HepG2 (cell line): ENCODE measurements around the gene TXNL4B. TPM values are rescaled to one million over a fixed set of nuclear protein-coding genes. Genes with fewer than 3 reads are reported as not detected.

Source experiments
- GTF3A ChIP-seq: sonication (generic); formaldehyde crosslinking; conservative IDR thresholded peaks from 2 replicates; pipeline ENCODE4 v1.4.0; 2020; ENCODE audit warnings: mild to moderate bottlenecking, missing genetic modification reagents
- HES4 ChIP-seq: sonication (generic); formaldehyde crosslinking; IDR thresholded peaks from 2 replicates; pipeline ENCODE4 v1.9.0; 2021; ENCODE audit warnings: mild to moderate bottlenecking, missing genetic modification reagents, borderline replicate concordance
- JUNB ChIP-seq: sonication (generic); formaldehyde crosslinking; IDR thresholded peaks from 2 replicates; pipeline ENCODE4 v1.8.0; 2022; ENCODE audit warnings: missing genetic modification reagents, mild to moderate bottlenecking, borderline replicate concordance
- NFYC ChIP-seq: IDR thresholded peaks from 2 replicates; pipeline ENCODE4 v1.6.1; 2016; ENCODE audit warnings: missing genetic modification reagents, missing compliant biosample characterization
- RXRB ChIP-seq: IDR thresholded peaks from 2 replicates; pipeline ENCODE4 v1.6.1; 2016; ENCODE audit warnings: borderline replicate concordance, missing genetic modification reagents, missing compliant biosample characterization
- SATB2 ChIP-seq: sonication (generic); formaldehyde crosslinking; IDR thresholded peaks from 2 replicates; pipeline ENCODE4 v1.5.0; 2020; ENCODE audit warnings: missing genetic modification reagents
- SIX1 ChIP-seq: sonication (generic); formaldehyde crosslinking; IDR thresholded peaks from 2 replicates; pipeline ENCODE4 v1.4.0; 2020; ENCODE audit warnings: missing genetic modification reagents, borderline replicate concordance
- ZNF264 ChIP-seq: sonication (generic); formaldehyde crosslinking; IDR thresholded peaks from 2 replicates; pipeline ENCODE4 v1.4.0; 2020; ENCODE audit warnings: missing genetic modification reagents
- ZNF776 ChIP-seq: sonication (generic); formaldehyde crosslinking; IDR thresholded peaks from 2 replicates; pipeline ENCODE4 v1.4.0; 2020; ENCODE audit warnings: mild to moderate bottlenecking, missing genetic modification reagents
- ZNF780A ChIP-seq: sonication (generic); formaldehyde crosslinking; IDR thresholded peaks from 2 replicates; pipeline ENCODE4 v1.8.0; 2022; ENCODE audit warnings: mild to moderate bottlenecking, missing genetic modification reagents, moderate library complexity
- polyA plus RNA-seq, 8 experiments: library from polyadenylated mRNA; depleted of rRNA in 3 of 8; stranded (reverse) in 7 of 8; unstranded in 1 of 8; fragments of >200 nt; fragmentation: Illumina TruSeq in 4 of 8; extraction: Trizol in 4 of 8; gene quantifications; 2 replicates each; pipeline versions ENCODE4 v1.2.1 to v1.2.3, GENCODE V29; 2011 to 2016; ENCODE audit warnings: low read depth in 4 of 8, missing spikeins in 1 of 8, mixed read lengths in 1 of 8; ENCODE audit not compliant: insufficient read depth in 1 of 8
- total RNA-seq, 5 experiments: library from RNA; depleted of rRNA; stranded (reverse); fragments of >200 nt; fragmentation: Illumina TruSeq; extraction: Trizol; gene quantifications; 2 replicates each; pipeline ENCODE4 v1.2.3, GENCODE V29; 2016; ENCODE audit warnings: low read depth in 1 of 5
- TF ChIP-seq, protein P1 (sequence below): sonication (generic); formaldehyde crosslinking; IDR thresholded peaks from 2 replicates; pipeline ENCODE4 v1.5.0; 2020; ENCODE audit warnings: mild to moderate bottlenecking, missing genetic modification reagents, borderline replicate concordance
- TF ChIP-seq, protein P2 (sequence below): IDR thresholded peaks from 2 replicates; pipeline ENCODE4 v1.6.1; 2016; ENCODE audit warnings: missing compliant biosample characterization, missing genetic modification reagents, borderline replicate concordance
- TF ChIP-seq, protein P3 (sequence below): IDR thresholded peaks from 2 replicates; pipeline ENCODE4 v1.6.1; 2016
- TF ChIP-seq, protein P4 (sequence below): sonication (generic); formaldehyde crosslinking; IDR thresholded peaks from 2 replicates; pipeline ENCODE4 v1.4.0; 2020; ENCODE audit warnings: missing genetic modification reagents
- TF ChIP-seq, protein P5 (sequence below): sonication (generic); formaldehyde crosslinking; IDR thresholded peaks from 2 replicates; pipeline ENCODE4 v1.5.0; 2020; ENCODE audit warnings: mild to moderate bottlenecking, missing genetic modification reagents, borderline replicate concordance

TXNL4B gene
- total and polyA plus RNA-seq, 2 of the 13 experiments (the other 11 are each of a cell fraction or from before 2014, with no cell fraction given): 17.4 to 18.3 TPM

DNA sequence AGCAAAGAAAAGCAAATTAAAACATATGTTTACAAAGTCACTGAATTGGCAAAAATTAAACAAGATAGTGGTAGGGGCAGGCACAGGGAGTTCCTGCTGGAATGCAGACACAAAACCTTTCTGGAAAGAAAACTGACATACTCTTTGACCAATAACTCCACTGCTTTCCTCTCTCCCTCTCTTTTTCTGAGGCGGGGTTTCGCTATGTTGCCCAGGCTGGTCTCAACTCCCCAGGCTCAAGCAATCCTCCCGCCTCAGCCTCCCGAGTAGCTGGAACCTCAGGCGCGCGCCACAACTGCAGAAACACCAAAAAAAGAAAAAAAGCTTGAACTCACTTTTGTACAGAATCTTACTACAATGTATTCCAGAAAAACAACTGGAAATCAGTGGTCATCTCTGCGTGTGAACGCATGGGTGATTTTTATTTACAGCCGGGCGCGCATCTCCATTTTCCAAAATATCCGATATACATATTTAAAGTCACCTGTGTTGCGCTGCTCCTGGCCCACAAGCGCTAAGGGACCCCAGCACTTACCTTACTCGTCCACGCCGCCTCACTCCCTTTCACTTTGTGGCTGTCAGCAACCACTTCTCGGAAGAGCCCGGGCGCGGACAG, 480 bp downstream of the TXNL4B start (continued):
- TF ChIP-seq, protein P1, sequence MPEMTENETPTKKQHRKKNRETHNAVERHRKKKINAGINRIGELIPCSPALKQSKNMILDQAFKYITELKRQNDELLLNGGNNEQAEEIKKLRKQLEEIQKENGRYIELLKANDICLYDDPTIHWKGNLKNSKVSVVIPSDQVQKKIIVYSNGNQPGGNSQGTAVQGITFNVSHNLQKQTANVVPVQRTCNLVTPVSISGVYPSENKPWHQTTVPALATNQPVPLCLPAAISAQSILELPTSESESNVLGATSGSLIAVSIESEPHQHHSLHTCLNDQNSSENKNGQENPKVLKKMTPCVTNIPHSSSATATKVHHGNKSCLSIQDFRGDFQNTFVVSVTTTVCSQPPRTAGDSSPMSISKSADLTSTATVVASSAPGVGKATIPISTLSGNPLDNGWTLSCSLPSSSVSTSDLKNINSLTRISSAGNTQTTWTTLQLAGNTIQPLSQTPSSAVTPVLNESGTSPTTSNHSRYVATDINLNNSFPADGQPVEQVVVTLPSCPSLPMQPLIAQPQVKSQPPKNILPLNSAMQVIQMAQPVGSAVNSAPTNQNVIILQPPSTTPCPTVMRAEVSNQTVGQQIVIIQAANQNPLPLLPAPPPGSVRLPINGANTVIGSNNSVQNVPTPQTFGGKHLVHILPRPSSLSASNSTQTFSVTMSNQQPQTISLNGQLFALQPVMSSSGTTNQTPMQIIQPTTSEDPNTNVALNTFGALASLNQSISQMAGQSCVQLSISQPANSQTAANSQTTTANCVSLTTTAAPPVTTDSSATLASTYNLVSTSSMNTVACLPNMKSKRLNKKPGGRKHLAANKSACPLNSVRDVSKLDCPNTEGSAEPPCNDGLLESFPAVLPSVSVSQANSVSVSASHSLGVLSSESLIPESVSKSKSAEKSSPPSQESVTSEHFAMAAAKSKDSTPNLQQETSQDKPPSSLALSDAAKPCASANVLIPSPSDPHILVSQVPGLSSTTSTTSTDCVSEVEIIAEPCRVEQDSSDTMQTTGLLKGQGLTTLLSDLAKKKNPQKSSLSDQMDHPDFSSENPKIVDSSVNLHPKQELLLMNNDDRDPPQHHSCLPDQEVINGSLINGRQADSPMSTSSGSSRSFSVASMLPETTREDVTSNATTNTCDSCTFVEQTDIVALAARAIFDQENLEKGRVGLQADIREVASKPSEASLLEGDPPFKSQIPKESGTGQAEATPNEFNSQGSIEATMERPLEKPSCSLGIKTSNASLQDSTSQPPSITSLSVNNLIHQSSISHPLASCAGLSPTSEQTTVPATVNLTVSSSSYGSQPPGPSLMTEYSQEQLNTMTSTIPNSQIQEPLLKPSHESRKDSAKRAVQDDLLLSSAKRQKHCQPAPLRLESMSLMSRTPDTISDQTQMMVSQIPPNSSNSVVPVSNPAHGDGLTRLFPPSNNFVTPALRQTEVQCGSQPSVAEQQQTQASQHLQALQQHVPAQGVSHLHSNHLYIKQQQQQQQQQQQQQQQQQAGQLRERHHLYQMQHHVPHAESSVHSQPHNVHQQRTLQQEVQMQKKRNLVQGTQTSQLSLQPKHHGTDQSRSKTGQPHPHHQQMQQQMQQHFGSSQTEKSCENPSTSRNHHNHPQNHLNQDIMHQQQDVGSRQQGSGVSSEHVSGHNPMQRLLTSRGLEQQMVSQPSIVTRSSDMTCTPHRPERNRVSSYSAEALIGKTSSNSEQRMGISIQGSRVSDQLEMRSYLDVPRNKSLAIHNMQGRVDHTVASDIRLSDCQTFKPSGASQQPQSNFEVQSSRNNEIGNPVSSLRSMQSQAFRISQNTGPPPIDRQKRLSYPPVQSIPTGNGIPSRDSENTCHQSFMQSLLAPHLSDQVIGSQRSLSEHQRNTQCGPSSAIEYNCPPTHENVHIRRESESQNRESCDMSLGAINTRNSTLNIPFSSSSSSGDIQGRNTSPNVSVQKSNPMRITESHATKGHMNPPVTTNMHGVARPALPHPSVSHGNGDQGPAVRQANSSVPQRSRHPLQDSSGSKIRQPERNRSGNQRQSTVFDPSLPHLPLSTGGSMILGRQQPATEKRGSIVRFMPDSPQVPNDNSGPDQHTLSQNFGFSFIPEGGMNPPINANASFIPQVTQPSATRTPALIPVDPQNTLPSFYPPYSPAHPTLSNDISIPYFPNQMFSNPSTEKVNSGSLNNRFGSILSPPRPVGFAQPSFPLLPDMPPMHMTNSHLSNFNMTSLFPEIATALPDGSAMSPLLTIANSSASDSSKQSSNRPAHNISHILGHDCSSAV (CRISPR knock-in tag): no peak
- TF ChIP-seq ZNF780A (CRISPR knock-in tag) (no peak), HES4 (no peak), JUNB (CRISPR knock-in tag) (no peak), GTF3A (CRISPR knock-in tag) (0 out of 2 replicates have a peak, but pooled peaks have one; percentile 31), ZNF776 (CRISPR knock-in tag) (no peak), RXRB (CRISPR knock-in tag) (no peak), SATB2 (CRISPR knock-in tag) (no peak), NFYC (peak; percentile 76), SIX1 (CRISPR knock-in tag) (no peak), ZNF264 (CRISPR knock-in tag) (no peak)
- TF ChIP-seq, protein P2, sequence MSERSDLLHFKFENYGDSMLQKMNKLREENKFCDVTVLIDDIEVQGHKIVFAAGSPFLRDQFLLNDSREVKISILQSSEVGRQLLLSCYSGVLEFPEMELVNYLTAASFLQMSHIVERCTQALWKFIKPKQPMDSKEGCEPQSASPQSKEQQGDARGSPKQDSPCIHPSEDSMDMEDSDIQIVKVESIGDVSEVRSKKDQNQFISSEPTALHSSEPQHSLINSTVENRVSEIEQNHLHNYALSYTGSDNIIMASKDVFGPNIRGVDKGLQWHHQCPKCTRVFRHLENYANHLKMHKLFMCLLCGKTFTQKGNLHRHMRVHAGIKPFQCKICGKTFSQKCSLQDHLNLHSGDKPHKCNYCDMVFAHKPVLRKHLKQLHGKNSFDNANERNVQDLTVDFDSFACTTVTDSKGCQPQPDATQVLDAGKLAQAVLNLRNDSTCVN (CRISPR knock-in tag): no peak
- TF ChIP-seq, protein P3, sequence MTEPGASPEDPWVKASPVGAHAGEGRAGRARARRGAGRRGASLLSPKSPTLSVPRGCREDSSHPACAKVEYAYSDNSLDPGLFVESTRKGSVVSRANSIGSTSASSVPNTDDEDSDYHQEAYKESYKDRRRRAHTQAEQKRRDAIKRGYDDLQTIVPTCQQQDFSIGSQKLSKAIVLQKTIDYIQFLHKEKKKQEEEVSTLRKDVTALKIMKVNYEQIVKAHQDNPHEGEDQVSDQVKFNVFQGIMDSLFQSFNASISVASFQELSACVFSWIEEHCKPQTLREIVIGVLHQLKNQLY (CRISPR knock-in tag): no peak
- TF ChIP-seq, protein P4, sequence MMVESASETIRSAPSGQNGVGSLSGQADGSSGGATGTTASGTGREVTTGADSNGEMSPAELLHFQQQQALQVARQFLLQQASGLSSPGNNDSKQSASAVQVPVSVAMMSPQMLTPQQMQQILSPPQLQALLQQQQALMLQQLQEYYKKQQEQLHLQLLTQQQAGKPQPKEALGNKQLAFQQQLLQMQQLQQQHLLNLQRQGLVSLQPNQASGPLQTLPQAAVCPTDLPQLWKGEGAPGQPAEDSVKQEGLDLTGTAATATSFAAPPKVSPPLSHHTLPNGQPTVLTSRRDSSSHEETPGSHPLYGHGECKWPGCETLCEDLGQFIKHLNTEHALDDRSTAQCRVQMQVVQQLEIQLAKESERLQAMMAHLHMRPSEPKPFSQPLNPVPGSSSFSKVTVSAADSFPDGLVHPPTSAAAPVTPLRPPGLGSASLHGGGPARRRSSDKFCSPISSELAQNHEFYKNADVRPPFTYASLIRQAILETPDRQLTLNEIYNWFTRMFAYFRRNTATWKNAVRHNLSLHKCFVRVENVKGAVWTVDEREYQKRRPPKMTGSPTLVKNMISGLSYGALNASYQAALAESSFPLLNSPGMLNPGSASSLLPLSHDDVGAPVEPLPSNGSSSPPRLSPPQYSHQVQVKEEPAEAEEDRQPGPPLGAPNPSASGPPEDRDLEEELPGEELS (CRISPR knock-in tag): 0 out of 2 replicates have a peak, but pooled peaks have one; percentile 10
- TF ChIP-seq, protein P5, sequence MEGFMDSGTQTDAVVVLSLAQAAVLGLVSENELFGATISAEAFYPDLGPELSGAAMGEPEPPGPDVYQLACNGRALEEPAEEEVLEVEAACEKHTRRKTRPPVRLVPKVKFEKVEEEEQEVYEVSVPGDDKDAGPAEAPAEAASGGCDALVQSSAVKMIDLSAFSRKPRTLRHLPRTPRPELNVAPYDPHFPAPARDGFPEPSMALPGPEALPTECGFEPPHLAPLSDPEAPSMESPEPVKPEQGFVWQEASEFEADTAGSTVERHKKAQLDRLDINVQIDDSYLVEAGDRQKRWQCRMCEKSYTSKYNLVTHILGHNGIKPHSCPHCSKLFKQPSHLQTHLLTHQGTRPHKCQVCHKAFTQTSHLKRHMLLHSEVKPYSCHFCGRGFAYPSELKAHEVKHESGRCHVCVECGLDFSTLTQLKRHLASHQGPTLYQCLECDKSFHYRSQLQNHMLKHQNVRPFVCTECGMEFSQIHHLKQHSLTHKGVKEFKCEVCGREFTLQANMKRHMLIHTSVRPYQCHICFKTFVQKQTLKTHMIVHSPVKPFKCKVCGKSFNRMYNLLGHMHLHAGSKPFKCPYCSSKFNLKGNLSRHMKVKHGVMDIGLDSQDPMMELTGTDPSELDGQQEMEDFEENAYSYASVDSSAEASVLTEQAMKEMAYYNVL: no peak
